HG02642 (cell line): ENCODE results near the gene ANKRD11.

Experiments used
- ATAC-seq: cut with Tn5 transposase; IDR thresholded peaks from one replicate; pipeline ENCODE4 v1.9.1; 2021; ENCODE audit warnings: mild to moderate bottlenecking; ENCODE audit not compliant: unreplicated experiment, poor library complexity

Gene ANKRD11

DNA sequence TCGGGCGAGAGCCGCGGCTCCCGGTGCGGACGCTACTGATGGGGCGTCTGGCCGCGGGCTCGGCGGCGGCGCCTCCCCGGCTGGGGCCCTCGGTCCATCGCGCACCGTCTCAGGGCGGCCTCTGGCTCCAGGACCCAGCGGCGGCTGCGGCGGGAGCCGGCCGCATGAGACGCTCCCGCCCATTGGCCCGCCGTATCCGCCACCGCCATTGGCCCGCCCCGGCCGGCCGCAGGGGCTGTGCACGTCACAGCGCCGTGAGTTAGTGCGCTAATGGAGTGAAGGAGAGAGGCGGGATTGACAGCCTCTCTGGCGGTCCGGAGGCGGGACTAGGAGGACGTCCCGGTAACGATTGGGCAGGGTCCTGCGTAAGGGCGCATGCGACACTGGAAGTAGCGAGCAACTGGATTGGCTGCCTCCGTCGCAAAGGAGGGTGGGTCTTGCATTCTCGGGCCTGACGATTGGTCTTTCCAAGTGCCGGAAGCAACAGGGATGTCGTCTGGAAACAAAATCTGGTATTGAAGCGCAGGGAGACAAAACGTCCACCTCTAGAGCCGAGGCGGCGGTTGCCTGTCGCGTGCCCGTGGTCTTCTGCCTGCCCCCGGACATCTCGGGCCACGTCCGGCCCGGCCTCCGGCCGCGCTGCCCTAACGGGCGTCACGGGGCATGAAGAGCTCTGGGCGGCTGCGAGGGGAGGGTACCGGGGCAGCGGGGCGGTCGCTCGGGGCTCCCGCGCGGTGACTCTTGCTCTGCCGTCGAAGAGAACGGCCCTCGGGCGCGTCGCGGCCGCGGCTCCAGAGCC, at the start of gene ANKRD11:
Gene ANKRD11 (minus strand): TSS at position 123 of the 799 bp plus-strand sequence. CDS start 173,542 bp downstream, outside the sequence.
- ATAC-seq: peak; percentile 87

GRCh38 chr16:89538286-89538685, 47.9 kb upstream of the ANKRD11 start:
- no peak for ATAC-seq

- no peak for ATAC-seq
Measured at GRCh38 chr16:89537549-89537925, 47.2 kb upstream of the ANKRD11 start.

DNA sequence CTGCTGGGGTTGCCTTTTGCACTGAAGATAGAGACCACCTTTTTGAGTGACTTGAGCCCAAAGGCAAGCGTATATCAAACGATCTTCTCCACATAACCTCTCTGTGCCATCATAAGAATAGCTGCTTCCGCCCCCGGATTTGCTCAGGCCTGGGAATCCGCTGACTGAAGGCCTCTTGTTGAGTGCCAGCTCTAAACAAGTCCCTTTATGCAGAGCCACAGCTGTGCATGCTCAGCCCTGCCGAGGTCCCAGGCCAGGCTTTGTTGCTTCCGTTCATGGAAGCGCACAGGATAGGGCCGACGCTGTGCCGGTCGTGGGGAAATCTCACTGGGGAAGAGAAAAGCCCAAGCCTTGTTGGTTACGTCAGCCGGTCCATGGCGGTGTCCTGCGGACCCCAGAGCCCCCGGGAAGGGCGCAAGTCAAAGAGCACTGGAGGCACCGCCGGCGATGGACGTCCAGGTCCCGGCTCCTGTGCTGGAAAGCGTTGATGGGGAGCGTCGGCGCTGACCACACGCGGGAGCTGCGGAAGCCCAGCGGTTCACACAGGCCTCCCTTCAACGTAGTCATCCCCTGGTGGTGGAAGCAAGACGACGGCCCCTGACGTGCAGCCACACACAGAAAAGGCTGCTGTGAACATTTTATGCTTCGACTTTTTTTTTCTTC, 46.7 kb upstream of the ANKRD11 start:
- no peak for ATAC-seq

DNA sequence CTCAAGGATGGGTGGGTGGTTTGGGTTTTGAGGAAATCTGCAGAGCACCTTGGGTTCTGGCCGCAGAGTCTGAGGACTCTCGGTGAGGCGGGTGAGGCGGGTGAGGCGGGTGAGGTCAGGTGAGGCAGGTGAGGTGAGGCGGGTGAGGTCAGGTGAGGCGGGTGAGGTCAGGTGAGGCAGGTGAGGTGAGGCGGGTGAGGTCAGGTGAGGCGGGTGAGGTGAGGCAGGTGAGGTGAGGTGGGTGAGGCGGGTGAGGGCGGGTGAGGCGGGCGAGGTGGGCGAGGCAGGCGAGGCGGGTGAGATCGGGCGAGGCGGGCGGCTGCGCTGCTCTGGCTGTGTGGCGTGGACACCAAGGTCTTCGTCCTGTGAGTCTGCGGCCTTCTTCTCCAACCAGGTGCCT, 46.0 kb upstream of the ANKRD11 start:
- no peak for ATAC-seq

DNA sequence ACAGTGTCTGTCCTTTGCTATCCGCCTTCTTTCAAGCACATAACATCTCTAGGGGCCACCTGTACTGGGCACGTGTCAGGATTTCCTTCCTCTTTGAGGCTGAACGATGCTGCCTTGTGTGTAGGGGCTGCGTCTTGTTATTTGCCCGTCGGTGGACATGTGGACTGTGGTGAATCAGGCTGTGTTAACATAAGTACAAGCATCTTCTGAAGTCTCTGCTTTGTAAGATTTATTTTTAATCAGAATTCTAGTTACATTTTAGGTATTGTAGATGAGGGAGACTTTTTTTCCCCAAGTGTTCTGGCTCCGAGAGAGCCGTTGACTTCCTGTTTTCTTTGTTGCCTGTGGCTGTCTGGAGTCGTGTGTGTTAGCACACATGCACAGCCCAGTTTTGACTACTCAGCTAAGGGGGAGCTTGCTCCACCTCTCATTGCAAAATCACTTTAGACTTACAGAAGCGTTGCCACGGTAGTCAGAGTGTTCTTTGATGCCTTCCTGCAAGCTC, 43.9 kb upstream of the ANKRD11 start:
- no peak for ATAC-seq

- no peak for ATAC-seq
Measured at GRCh38 chr16:89531821-89532526, 41.6 kb upstream of the ANKRD11 start.

GRCh38 chr16:89530401-89531381, 40.3 kb upstream of the ANKRD11 start:
- no peak for ATAC-seq

- no peak for ATAC-seq
Measured at GRCh38 chr16:89529097-89529496, 38.7 kb upstream of the ANKRD11 start.

- ATAC-seq: no peak
Measured at GRCh38 chr16:89525146-89525913, 35.0 kb upstream of the ANKRD11 start.

- ATAC-seq: no peak
Measured at GRCh38 chr16:89523680-89524344, 33.5 kb upstream of the ANKRD11 start.

DNA sequence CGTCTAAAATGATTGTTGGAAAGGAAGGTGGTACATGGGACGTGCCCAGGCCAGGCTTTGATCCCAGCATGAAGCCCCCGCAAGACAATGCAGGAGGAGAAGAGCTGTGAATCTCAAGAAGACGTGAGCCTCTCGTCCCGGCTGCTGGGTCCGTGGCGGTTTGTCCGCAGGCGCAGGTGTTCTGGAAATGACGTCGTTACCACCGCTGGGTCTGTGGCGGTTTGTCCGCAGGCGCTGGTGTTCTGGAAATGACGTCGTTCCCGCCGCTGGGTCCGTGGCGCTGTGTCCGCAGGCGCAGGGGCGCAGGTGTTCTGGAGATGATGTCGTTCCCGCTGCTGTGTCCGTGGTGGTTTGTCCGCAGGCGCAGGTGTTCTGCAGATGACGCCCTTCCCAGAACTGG, 31.9 kb upstream of the ANKRD11 start:
- ATAC-seq: no peak

DNA sequence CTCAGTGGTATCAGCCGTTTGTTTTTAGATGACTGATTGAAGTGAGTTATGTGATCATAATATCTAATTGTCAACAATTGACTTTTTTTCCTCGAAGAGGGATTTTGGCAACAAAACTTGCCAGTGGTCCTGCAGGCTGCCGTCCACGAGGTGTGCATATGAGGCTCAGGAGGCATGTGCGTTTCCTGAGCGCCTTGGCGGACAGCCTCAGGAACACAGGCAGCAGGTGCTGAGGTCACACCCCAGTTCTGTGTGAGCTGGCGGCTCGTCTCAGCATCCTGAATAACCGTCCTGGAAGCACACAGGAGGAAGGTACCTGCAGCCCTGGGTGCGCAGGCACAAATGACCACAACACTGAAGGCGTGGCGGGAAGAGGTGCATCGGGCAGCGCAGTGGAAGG, 29.5 kb upstream of the ANKRD11 start:
- ATAC-seq: no peak

DNA sequence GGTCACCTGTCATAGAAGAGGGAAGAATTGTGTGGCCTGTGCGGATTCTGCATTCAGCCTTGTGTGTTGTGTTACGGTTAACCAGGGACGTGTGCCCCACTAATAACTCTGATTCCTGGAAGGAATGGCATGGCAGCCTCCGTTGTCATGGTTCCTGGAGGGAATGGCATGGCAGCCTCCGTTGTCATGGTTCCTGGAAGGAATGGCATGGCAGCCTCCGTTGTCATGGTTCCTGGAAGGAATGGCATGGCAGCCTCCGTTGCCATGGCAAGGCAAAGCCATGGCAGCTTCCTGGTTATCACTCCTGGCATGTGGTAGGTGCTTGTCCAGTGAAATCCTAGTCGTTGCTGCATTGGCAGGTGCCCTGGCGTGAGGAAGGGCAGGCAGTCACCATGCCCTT, 26.8 kb upstream of the ANKRD11 start:
- no peak for ATAC-seq

DNA sequence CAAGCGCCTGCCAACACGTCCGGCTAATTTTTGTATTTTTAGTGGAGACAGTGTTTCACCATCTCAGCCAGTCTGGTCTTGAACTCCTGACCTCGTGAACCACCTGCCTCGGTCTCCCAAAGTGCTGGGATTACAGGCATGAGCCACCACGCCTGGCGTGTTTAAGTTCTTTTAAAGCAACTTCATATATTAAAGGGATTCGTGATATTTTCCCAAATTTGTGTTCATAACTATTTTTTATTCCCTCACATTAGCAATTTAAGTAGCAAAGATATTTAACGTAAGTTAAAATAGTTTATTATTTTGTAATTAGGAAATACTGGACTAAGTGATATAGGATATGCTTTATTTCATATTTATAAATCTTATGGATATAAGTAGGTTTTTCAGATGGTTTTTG, 22.1 kb upstream of the ANKRD11 start:
- ATAC-seq: no peak

- no peak for ATAC-seq
Measured at GRCh38 chr16:89511374-89511773, 21.0 kb upstream of the ANKRD11 start.

- no peak for ATAC-seq
Measured at GRCh38 chr16:89510526-89510925, 20.2 kb upstream of the ANKRD11 start.

DNA sequence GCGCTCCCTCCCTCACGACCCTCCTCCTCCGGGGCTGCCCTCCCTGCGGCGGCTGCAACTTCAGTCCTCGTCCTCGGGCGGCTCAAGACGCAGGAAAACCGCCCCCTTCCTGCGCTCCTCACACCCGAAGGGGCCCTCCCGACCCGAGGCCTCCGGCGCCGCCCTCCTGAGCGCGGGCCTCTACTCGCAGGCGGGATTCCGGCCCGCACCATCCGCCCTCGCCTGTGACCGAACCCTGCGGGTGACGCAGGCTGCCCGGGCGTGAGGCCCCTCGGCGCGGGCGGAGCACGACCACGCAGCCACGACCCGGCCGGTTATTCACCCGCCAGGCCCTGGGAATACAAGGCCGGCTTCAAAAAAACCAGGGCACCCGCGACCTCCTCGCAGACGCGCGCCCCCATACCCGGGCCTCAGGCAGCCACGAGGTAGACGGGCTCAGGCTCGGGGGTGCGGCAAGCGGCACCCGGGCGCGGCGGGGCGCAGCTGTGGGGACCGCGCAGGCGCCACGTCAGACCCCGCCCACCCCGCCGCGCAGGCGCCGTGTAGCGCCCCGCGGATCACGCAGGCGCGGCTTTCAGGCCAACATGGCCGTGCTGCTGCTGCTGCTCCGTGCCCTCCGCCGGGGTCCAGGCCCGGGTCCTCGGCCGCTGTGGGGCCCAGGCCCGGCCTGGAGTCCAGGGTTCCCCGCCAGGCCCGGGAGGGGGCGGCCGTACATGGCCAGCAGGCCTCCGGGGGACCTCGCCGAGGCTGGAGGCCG, 17.7 kb upstream of the ANKRD11 start, which contains the start of gene SPG7:
Gene SPG7 (plus strand): TSS at position 570 of the 757 bp plus-strand sequence. CDS start 15 bp downstream, at position 585.
- ATAC-seq: peak; percentile 75
